GM21515 (cell line): ENCODE results near the gene MUTYH.
"Not testable (repeated sequence)": the region's sequence is repeated elsewhere in the genome, so short reads cannot be mapped to it uniquely, and the experiment has no call there.

ENCODE experiments used
- ATAC-seq: cut with Tn5 transposase; IDR thresholded peaks from one replicate; pipeline ENCODE4 v1.9.1; 2021; ENCODE audit not compliant: unreplicated experiment

MUTYH gene

DNA sequence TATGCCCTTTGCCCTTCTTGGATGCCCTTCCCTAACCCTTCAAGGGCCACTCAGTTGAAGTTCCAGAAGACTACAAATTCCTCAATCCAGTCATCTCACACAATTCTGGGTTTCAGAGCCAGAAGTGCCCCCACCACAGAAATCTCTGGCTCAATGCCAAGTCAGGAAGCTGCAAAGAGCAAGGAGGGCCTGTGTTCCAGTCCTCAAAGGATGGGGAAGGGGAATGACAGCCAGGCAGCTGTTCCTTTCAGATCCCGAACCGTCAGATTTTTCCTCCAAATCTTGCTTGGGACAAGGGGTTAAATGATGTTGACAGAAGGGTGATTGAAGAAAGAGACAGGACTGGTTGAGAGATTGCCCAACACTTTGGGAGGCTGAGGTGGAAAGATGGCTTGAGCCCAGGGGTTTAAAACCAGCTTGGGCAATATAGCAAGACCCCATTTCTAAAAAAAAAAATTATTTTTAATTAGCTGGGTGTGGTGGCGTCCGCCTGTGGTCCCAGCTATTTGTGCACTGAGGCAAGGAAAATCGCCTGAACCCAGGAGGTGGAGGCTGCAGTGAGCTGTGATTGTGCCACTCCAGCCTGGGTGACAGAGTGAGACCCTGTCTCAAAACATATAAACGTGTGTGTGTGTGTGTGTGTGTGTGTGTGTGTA lies 14.3 kb downstream of the MUTYH start:
- ATAC-seq: no peak

DNA sequence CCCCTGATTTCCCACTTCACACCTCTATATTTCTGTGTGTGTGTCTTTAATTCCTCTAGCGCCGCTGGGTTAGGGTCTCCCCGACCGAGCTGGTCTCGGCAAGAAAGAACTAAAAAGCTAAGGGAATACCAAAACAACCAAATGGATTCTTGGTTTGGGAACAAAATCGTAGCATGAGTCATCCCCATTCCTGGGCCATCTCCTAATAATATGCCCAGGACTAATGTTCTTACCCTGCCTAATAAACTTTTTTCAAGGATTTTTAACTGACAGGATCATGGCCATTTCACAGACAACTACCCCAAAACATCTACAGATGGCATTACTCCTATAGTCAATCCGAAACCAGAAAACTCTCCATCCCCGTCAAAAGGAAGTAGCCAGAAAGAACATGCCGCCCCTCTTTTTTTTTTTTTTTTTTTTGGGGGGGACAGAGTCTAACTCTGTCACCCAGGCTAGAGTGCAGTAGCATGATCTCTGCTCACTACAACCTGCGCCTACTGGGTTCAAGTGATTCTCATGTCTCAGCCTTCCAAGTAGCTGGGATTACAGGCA lies 17.7 kb downstream of the MUTYH start:
- ATAC-seq: no peak

DNA sequence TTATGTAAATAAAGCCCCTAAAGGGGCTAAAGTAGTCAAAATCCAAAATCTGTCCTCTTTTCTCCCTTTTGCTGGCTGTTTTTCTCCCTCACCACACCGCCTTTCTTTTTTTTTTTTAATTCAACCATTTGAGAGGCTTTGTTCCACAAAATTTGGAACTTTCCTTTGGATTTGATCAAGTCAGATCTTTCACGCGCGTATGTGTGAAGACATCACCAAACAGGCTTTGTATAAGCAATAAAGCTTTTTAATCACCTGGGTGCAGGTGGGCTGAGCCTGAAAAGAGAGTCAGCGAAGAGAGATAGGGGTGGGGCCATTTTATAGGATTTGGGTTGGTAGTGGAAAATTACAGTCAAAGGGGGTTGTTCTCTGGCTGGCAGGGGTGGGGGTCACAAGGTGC lies 18.8 kb downstream of the MUTYH start:
- no peak for ATAC-seq

DNA sequence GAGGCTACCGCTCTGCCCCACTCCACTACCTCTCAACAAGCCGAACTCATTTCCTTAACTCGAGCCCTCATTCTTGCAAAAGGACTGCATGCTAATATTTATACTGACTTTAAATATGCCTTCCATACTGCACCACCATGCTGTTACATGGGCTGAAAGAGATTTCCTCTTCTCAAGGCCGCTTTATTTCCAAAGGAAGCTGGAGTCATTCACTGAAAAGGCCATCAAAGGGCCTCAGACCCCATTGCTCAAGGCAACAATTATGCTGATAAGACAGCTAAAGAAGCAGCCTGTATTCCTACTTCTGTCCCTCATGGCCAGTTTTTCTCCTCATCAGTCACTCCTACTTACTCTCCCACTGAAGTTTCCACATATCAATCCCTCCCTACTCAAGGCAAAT lies 20.5 kb downstream of the MUTYH start:
- no peak for ATAC-seq

DNA sequence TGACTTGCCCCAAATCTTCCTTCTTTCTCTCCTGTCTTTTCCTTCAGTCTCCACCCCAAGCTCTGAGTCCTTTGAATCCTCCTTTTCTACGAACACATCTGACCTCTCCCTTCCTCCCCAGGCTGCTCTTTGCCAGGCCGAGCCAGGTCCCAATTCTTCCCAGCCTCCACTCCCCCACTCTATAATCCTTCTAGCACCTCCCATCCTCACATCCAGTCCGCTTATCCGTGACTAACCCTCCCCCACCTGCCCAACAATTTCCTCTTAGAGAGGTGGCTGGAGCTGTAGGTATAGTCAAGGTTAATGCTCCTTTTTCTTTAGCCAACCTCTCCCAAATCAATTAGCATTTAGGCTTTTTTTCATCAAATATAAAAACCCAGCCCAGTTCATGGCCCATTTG lies 23.1 kb downstream of the MUTYH start:
- ATAC-seq: no peak

DNA sequence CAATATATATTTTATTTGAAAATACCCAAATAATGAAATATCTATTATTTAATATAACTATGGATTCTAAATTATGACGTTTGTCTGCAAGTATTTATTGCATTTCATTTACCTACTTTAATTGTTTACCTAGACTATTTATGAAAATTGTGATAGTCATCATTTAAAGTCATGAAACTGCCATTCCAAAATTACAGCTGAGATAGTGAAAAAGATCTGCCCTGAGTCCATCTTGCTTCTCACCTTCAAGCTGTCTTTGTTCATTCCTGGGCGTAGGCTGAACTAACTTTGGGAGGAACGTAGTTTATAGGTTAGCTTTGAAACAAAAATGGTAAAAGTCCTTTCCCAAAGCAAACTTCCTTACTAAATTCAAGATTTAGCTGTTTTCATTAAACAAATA lies 26.0 kb downstream of the MUTYH start:
- ATAC-seq: no peak

DNA sequence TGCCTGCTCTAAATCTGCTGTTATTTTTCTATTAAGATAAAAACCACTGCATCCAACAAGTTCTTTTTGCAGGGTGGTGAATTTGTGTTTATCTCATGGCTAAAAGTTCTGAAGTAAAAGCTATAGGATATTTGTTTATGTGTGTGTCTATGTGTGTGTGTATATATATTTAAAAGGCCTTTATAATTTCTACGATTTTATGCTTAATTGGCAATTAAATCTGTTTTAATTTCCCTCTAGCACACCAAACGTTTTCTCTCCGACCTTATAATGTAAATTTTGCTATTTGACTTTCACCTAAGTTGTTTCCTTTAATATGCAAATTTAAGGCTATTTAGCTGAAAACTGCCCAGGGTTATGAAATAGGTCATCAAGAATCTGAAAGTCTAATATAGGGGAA lies 33.3 kb downstream of the MUTYH start:
- no peak for ATAC-seq

DNA sequence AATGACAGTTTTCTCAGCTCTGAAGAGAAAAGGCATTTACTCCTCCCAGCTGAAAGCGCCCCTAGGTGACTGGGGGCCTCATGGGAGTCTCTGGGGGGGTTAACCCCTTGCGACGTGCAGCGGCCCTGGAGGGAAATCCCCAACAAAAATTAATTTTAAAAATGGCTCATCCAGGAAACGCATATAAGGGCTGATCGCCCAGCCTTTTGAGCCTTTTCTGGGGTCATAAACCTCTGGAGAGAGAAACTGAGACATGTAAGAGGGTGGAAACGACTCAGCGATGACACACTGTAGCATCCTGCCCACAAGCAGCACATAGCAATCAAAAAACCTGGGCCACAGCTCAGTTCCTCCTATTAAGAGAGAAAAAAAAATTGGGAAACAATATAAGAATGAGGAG lies 33.9 kb downstream of the MUTYH start:
- no peak for ATAC-seq

DNA sequence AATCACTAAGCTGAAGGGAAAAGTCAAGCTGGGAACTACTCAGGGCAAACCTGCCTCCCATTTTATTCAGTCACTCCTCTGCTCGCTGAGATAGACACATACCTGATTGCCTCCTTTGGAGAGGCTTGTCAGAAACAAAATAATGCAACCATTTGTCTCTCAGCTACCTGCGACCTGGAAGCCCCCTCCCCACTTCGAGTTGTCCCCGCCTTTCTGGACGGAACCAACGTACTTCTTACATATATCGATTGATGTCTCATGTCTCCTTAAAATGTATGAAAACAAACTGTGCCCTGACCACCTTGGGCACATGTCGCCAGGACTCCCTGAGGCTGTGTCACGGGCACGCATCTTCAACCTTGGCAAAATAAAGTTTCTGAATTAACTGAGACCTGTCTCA lies 35.0 kb downstream of the MUTYH start:
- no peak for ATAC-seq

DNA sequence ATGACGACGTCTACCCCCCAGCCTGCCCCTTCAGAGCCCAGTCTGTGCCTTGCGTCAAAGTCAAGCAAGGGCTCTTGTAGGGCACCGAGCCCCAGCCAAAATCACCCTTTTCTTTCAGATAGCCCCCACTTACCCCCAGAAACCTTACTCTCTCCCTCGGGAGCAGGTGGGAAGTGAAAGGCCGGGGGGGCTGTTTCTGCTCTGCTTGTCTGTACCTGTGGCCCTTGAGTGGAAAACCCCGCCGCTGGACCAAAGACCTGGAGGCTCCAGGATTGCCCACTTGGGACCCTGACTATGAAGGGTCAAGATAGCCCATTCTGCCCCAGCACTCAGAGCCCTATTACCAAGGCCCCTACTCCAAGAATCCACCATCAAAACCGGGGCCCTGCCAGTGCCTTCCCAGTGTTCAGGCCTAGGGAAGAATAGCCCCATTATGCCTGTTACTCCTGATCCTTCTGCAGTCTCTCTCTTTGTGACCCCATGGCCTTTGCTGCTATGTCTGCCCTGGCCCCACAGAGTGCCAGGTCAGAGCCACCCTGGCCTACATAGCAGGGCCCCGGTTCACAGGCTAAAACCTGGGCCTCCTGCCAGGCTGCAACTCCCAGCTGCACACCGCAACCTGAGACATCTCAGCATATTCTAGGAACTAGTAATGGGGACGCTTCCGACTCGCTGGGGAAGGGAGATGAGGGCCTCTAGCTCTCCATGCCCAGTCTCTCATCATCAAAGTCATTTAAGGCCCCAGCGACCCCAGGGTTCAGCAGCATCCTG lies 35.7 kb downstream of the MUTYH start:
- ATAC-seq: peak; percentile 1

DNA sequence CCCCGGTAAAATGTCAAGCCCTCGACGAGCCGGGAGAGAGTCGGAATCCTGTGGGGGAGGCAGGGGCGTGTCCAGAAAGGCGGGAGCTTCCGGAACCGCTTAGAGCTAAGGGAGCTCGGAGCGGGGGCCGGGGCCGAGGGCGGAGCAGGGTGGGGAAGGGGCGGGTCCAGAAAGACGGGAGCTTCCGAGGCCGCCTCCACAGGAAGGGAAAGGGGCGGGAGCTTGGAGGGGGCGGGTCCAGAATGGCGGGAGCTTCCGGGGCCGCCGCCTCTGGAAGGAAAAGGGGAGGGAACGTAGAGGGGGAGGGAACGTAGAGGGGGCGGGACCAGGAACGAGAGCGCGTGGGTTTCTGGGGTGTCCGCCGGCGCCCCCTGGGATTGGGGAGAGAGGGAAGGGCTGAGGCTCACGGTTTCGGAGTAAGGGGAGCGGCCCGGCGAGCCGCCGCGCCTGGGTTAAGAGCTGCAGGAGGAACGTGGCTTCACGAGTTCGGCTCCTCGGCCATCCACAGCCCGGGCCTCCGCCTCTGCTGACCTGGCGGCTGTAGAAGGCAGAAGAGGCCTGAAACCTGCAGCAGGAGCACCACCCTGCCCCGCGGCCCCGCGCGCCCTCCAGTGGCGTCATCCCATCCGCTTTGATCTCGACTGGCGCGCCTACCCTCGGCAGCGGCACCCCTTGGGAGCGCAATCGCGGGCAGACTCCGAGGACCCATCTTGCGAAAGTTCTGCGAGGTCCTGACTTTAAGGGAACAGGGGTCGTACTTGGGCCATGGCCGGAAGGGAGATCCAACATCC lies 36.5 kb downstream of the MUTYH start:
- ATAC-seq: peak; percentile 64

DNA sequence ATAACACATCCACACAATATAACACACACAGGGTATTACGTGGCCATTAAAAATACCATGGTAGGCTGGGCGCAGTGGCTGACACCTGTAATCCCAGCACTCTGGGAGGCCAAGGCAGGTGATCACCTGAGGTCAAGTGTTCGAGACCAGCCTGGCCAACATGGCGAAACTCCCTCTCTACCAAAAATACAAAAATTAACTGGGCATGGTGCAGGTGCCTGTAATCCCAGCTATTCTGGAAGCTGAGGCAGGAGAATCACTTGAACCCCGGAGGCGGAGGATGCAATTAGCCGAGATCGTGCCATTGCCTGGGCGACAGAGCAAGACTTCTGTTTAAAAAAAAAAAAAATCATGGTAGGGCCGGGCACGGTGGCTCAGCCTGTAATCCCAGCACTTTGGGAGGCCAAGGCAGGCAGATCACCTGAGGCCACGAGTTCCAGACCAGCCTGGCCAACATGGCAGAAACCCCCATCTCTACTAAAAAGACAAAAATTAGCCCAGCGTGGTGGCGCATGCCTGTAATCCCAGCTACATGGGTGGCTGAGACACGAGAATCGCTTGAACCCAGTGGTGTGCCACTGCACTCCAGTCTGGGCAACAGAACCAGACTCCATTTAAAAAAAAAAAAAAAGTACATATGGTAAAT lies 37.6 kb downstream of the MUTYH start:
- no peak for ATAC-seq

DNA sequence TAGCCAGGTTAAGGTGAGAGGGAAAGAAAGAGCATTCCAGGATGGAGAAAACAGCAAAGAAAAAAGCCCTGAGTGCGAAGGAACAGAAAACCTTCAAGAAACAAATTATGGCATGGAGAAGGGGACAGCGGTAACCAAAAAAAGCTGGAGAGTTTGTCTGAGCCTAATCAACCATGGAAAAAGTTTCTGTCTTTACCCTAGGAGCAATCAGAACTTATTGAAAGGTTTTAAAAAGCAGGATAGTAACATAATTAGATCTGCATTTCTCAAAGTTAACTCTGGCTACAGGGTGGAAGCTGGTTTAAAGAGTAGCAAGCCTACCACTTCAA lies 39.6 kb downstream of the MUTYH start:
- ATAC-seq: no peak

DNA sequence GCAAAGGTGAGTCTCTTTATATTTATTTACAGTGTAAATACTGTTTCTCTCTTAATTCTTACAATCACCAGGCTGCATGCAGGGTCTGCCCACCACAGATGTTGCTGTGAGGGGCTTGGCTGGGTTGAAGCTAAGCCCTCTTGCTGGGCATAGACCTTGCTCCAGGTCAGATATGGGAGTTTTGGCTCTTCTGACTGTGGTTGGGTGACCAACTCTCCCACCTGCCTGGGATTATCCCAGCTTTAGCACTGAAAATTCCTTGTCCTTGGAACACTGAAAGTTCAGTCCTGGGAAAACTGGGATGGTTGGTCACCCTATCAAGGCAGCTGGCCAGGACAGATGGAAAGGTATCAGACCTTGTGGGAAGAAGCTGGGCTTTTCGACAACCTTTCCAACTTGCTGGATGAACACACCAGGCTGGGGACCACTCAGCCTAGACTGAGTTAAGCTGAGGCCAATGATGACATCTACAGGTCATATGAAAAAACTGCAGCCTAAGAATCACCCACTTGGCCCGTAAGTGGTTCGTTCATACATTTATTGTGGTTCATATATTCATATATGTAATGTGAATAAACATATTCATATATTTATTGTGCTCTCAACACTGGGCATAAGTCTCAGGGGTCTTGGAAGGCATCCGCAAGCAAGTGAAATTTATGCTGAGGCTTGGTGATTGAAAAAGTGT lies 40.1 kb downstream of the MUTYH start:
- ATAC-seq: no peak

DNA sequence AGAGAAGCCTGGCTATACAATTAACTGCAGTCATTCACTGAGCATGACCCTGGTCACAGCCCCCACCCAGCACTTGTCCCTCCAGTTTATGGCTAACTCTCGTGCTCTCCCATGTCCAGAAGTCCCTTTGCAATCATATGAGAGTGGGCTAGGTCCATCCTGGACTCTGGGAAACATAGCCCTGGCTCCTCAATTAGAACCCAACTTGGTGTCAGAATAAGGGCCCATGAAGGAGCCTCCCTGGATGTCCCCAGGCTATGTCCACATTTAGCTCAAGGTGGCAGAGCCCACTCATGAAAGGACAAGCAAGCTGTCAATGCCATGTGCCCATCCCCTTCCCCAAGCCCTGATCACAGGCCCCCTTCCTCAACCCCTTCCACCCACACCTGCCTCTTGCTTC lies 40.9 kb downstream of the MUTYH start:
- no peak for ATAC-seq

DNA sequence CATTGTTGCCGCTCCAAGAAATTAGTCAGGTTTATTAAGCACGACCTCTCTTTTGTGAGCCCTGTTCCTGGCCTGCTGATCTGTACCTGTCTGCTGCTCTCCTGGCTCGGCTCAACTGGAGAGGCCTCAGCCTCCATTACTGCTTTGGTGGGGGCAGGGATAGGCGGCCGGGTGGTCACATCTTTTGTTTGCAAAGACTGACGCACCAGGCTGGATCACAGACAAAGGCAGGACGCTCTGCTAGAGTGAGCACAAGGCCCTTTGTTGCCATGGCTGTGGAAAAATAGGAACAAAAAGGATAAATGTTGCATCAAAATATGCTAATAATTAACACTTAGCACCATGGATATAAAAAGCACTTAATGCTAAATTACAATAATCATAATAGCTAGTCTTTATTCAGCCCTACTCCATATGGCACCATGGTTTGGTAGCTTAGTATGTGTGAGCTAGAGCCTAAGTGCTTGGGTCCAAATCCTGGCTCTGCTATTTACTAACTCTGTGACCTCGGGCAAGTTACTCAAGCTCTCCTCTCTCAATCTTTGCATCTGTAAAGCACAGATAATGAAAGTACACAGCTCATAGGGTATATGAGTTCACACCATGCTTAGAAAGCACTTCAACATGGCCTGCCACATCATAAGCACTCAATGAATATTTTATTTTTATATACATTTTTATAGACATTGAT lies 42.4 kb downstream of the MUTYH start:
- no peak for ATAC-seq

DNA sequence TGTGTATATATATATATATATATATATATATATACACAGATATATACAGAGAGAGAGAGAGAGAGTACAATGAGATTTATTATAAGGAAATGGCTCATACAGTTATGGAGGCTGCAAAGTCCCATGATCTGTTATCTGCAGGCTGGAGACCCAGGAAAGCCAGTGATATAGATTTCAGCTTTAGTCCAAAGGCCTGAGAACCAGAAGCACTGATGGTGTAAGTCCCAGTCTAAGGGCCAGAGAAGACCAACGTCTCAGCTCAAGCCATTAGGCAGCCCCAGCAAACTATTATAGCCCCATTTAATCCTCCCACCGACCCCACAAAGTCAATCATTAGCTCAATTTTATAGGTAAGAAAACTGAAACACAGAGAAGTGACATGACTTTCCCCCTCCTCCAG lies 48.5 kb downstream of the MUTYH start:
- ATAC-seq: no peak

DNA sequence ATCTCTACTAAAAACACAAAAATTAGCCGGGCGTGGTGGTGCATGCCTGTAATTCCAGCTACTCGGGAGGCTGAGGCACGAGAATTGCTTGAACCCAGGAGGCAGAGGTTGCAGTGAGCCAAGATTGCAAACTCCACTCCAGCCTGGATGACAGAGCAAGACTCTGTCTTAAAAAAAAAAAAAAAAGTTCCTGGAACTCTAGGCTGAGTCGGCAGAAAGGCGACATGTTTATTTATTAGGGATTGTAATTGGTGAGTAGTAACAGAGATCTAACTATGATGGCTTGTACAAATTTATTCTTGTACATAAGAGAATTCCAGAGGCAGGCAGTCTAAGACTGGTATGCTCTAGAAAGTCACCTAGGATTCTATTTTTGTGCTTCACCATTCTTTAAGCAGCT lies 49.2 kb downstream of the MUTYH start:
- not testable (repeated sequence) for ATAC-seq

DNA sequence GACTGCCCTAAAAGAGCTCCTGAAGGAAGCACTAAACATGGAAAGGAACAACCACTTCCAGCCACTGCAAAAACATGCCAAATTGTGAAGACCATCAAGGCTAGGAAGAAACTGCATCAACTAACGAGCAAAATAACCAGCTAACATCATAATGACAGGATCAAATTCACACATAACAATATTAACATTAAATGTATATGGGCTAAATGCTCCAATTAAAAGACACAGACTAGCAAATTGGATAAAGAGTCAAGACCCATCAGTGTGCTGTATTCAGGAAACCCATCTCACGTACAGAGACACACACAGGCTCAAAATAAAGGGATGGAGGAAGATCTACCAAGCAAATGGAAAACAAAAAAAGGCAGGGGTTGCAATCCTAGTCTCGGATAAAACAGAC lies 53.7 kb downstream of the MUTYH start:
- not testable (repeated sequence) for ATAC-seq

DNA sequence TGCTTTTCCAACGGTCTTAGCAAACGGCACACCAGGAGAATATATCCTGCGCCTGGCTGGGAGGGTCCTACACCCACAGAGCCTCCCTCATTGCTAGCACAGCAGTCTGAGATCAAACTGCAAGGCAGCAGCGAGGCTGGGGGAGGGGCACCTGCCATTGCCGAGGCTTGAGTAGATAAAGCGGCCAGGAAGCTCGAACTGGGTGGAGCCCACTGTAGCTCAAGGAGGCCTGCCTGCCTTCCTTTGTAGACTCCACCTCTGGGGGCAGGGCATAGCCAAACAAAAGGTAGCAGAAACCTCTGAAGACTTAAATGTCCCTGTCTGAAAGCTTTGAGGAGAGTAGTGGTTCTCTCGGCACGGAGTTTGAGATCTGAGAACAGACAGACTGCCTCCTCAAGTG lies 55.4 kb downstream of the MUTYH start:
- not testable (repeated sequence) for ATAC-seq
